ENCODE results near the gene ZBTB5.

DNA sequence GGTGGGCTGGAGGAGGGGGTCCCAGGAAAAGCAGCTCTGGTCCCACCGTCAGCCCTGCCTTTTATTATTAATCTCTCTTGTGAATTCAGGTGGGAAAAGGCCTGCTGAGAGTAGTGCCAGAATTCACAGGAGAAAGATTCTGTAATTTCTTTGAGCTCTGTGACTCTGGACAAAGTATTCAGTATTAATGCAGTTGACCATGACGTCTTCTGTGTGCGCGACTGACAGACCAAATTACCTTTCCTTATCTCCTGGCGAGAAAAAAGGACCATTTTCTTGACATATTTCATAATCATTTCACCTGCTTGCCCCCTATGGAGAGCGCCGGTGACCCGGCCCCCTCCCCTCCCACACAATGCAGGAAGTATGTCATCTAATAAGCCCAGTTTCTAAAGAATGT lies 69.6 kb downstream of the ZBTB5 start:
- TF ChIP-seq, protein P1, sequence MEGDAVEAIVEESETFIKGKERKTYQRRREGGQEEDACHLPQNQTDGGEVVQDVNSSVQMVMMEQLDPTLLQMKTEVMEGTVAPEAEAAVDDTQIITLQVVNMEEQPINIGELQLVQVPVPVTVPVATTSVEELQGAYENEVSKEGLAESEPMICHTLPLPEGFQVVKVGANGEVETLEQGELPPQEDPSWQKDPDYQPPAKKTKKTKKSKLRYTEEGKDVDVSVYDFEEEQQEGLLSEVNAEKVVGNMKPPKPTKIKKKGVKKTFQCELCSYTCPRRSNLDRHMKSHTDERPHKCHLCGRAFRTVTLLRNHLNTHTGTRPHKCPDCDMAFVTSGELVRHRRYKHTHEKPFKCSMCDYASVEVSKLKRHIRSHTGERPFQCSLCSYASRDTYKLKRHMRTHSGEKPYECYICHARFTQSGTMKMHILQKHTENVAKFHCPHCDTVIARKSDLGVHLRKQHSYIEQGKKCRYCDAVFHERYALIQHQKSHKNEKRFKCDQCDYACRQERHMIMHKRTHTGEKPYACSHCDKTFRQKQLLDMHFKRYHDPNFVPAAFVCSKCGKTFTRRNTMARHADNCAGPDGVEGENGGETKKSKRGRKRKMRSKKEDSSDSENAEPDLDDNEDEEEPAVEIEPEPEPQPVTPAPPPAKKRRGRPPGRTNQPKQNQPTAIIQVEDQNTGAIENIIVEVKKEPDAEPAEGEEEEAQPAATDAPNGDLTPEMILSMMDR (conservative IDR thresholded peaks at IDR 0.05; ENCODE audit: low read depth, low read length) = no peak
- no peak for TF ChIP-seq EZH2phosphoT487 (IDR thresholded peaks at IDR 0.05; ENCODE audit: borderline replicate concordance, low read length)
- TF ChIP-seq EZH2 (IDR thresholded peaks at IDR 0.05; ENCODE audit: low read length, unreplicated experiment) = no peak

All from PC-3 (cell line).